GM19455 (cell line): ENCODE results near the gene PDGFD.

ENCODE experiments used
- ATAC-seq: cut with Tn5 transposase; IDR thresholded peaks from one replicate; pipeline ENCODE4 v1.9.1; 2021; ENCODE audit not compliant: unreplicated experiment

Gene PDGFD

GRCh38 chr11:104095791-104096190 lies 68.2 kb downstream of the PDGFD start:
- ATAC-seq, result no peak

GRCh38 chr11:104094576-104094975 lies 69.4 kb downstream of the PDGFD start:
- no peak for ATAC-seq

GRCh38 chr11:104093426-104094280 lies 70.3 kb downstream of the PDGFD start:
- ATAC-seq, result no peak

- ATAC-seq, result no peak
Observed at GRCh38 chr11:104092744-104093143, 71.2 kb downstream of the PDGFD start.

- no peak for ATAC-seq
Observed at GRCh38 chr11:104091281-104092096, 72.5 kb downstream of the PDGFD start.

- no peak for ATAC-seq
Observed at GRCh38 chr11:104090767-104091166, 73.2 kb downstream of the PDGFD start.

- no peak for ATAC-seq
Observed at GRCh38 chr11:104089481-104089880, 74.5 kb downstream of the PDGFD start.

GRCh38 chr11:104086621-104087020 lies 77.3 kb downstream of the PDGFD start:
- ATAC-seq, result no peak

- ATAC-seq, result no peak
Observed at GRCh38 chr11:104078995-104079394, 85.0 kb downstream of the PDGFD start.

- ATAC-seq, result no peak
Observed at GRCh38 chr11:104078245-104078644, 85.7 kb downstream of the PDGFD start.

- ATAC-seq, result no peak
Observed at GRCh38 chr11:104076455-104076854, 87.5 kb downstream of the PDGFD start.

- ATAC-seq, result no peak
Observed at GRCh38 chr11:104075706-104076105, 88.2 kb downstream of the PDGFD start.

- ATAC-seq, result no peak
Observed at GRCh38 chr11:104075091-104075490, 88.9 kb downstream of the PDGFD start.

- peak; percentile 59 for ATAC-seq
Observed at GRCh38 chr11:104073950-104074705, 89.8 kb downstream of the PDGFD start.

- no peak for ATAC-seq
Observed at GRCh38 chr11:104067534-104067933, 96.4 kb downstream of the PDGFD start.

GRCh38 chr11:104064034-104064630 lies 99.8 kb downstream of the PDGFD start:
- ATAC-seq, result no peak

- ATAC-seq, result no peak
Observed at GRCh38 chr11:104061853-104062521, 102.0 kb downstream of the PDGFD start.

GRCh38 chr11:104060820-104061219 lies 103.1 kb downstream of the PDGFD start:
- ATAC-seq, result no peak

- ATAC-seq, result no peak
Observed at GRCh38 chr11:104060004-104060794, 103.7 kb downstream of the PDGFD start.

- ATAC-seq, result no peak
Observed at GRCh38 chr11:104058680-104059079, 105.3 kb downstream of the PDGFD start.
